Pulmonary artery endothelial cell (primary cell): Measurements from ENCODE around the gene EYS. TPM values are rescaled to one million over a fixed set of nuclear protein-coding genes. Genes with fewer than 3 reads are reported as not detected.

Source experiments
- DNase-seq: peaks from one replicate; pipeline ENCODE4 v3.0.0-alpha.2; 2011; ENCODE audit warnings: low read depth, low spot score
- total RNA-seq: library from RNA; depleted of rRNA; stranded (reverse); fragments of >200 nt; gene quantifications from 2 replicates; pipeline ENCODE4 v1.2.3, GENCODE V29; 2014

The EYS gene
- total RNA-seq, 1 donor from 2014 or later, result not detected

GRCh38 chr6:64665137-64665536 lies 1041.9 kb downstream of the EYS start:
- no peak for DNase-seq

DNA sequence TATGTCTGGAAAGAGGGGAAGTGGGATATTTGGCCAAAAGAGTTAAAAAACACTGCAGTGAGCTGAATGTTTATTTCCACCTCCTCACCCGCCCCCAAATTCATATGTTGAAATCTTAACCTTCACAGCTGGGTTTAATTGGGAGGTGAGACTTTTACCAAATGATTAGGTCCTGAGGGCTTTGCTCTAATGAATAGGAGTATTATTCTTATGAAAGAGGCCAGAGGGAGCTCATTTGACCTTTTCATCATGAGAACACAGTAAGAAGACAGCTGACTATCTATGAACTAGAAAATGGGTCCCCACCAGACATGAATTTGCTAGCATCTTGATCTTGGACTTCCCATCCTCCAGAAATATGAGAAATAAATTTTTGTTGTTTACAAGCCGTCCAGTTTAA lies 1042.5 kb downstream of the EYS start:
- no peak for DNase-seq

- DNase-seq, result no peak
Measured at GRCh38 chr6:64644024-64644423, 1063.0 kb downstream of the EYS start.

DNA sequence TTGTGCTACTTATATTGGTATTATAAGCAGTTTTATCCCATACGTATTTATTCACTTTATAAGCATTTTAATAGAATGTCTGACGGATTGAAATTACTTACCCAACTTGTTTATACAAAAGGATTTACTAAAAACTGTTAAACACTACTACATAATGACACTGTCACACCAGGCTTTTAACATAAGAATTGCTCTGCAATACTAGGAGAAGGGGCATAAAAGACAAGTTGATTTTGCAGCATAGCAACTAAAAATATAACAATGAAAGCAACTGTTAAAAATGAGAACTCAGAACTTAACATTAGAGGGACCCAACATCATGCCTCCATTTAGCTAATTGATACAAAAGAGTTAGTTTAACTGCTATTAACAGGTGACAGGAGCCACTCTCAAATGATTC lies 1076.1 kb downstream of the EYS start:
- no peak for DNase-seq

DNA sequence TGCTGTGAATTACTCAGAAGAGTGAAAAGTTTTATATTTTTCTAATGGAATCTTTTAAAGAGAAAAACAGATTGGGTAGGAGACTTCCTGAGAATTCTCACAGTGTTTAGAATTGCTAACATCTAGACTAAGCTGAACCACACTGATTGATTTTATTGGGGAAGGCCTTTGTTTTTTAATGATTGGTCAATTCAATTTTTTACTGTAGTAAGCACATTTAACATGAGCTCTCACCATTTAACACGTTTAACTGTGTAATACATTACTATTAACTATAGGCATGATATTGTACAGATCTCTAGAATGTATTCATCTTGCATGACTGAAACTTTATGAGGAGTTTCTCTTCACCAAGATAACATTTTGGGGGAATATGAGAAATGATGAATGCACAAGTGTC lies 1084.1 kb downstream of the EYS start:
- DNase-seq, result no peak

- DNase-seq, result no peak
Measured at GRCh38 chr6:64602993-64603392, 1104.0 kb downstream of the EYS start.

DNA sequence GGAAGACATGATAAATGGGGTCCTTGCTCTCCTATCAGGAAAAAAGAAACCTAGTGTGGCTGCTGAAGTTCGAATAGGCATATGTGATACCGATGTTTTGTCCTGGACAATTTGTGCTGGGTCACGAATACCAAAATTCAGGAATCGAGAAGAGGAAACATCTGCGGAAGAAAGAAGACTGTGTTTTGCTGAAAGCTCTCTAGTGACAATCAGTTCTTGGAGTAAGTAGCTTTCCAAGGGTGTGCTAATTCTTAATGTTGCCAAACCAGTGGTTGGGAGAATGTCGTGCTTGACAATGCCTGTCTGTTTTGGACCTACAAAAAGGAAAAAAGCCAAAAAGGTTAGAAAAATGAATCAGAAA lies 1115.4 kb downstream of the EYS start:
- no peak for DNase-seq

GRCh38 chr6:64590965-64591675 lies 1115.9 kb downstream of the EYS start:
- no peak for DNase-seq

GRCh38 chr6:64589961-64590360 lies 1117.1 kb downstream of the EYS start:
- no peak for DNase-seq

GRCh38 chr6:64580346-64580745 lies 1126.7 kb downstream of the EYS start:
- no peak for DNase-seq

GRCh38 chr6:64553249-64553786 lies 1153.7 kb downstream of the EYS start:
- no peak for DNase-seq

DNA sequence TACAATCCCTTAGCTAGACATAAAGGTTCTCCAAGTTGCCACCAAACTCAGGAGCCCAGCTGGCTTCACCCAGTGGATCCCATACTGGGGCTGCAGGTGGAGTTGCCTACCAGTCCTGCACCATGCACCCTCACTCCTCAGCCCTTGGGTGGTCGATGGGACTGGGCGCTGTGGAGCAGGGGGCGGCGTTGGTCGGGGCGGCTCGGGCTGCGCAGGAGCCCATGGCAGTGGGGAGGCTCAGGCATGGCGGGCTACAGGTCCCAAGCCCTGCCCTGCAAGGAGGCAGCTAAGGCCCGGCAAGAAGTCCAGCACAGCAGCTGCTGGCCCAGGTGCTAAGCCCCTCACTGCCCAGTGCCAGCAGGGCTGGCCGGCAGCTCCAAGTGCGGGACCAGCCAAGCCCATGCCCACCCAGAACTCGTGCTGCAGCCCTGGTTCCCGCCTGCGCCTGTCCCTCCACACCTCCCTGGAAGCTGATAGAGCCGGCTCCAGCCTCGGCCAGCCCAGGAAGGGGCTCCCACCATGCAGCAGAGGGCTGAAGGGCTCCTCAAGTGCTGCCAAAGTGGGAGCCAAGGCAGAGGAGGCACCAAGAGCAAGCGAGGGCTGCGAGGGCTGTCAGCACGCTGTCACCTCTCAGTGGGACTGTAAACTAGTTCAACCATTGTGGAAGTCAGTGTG lies 1159.3 kb downstream of the EYS start:
- DNase-seq, result no peak

- no peak for DNase-seq
Measured at GRCh38 chr6:64539917-64540316, 1167.1 kb downstream of the EYS start.

DNA sequence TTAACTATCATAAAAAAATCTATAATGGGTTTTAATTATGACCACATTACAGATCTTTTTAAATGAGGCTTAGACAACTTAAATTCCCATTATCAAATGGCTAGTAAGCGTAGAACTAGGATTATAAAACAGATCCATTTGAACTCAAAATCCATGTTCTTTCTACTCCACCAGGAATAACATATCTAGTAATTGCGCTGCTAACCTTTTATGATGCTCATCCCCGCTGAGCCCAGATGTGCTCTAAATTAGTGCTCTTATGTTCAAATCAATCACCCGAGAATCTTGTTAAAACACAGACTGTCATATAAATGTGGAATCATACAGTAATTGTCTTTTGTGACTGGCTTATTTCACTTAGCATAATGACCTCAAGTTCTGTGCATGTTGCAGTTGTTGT lies 1168.3 kb downstream of the EYS start:
- DNase-seq, result no peak

DNA sequence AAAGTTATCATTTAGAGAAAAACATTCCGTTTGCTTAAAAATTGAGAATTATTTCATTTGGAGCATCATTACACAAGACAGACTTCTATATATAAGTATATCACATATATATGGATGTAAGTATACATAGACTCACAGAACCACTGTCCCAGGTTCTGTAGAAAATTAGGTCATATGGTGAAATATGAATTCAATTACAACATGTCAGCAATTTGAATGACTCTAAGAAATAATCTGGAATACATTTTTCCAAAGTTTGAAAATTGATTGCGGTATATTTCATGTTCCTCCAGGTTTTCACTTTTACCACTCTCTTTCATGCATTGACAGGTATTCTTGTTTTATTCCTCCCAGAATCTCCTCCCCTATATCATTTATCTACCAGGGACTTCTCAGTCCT lies 1179.1 kb downstream of the EYS start:
- DNase-seq, result no peak

DNA sequence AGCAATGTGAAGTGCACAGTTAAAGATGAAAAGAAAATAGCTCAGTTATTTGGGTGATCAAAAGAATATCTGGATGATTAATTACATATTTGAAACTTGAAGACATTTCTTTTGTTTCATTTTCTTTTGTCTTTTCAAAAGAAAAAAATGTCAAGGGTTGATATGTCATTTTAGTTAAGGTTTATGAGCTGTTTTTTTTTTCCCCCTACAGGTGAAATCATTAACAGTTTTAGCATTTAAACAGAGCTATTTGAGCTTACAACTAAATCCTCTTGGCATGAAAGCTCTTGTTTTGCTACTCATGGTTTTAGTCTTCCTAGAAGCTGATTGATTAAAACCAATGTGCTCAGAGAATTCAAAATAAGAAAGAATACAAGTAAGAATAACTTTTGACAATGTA lies 1184.2 kb downstream of the EYS start:
- no peak for DNase-seq

GRCh38 chr6:64520050-64520449 lies 1187.0 kb downstream of the EYS start:
- DNase-seq, result no peak

- DNase-seq, result no peak
Measured at GRCh38 chr6:64516393-64516792, 1190.6 kb downstream of the EYS start.

DNA sequence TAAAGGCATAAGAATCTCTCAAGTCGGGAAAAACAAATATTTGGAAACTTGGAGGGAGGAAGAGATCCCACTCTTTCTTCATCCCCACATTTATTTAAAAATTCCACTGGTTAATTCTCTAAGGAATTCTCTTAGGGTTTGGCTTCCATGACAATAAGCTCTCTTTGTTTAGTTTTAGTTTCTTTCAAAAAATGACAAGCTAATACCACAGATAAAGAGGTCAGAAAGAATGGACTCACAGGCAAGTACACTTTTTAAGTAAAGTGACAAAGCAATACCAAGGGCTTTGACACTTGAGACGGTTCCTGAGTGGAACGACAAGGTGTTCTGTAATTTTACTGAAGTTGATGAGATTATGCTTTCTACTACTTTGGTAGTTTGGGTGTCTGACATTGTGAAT lies 1199.4 kb downstream of the EYS start:
- no peak for DNase-seq

- no peak for DNase-seq
Measured at GRCh38 chr6:64505312-64505711, 1201.7 kb downstream of the EYS start.

DNA sequence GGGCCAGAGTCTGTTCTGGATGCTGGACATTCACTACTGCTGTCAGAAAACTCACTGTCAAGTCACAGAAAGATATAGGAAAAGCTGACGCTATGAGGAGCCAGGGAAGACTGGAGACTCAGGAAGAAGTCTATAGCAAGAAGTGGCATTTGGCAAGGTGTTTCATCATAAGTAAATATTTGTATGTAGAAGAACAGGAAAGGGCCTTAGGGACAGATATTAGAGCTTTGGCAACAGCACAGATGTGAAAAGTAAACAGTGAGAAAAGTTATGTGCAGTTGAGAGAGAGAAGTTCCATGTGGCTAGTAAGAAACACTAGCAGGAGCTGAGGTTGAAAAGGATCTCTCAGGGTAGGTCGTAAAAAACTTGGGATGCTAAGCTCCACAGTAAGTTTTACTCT lies 1202.5 kb downstream of the EYS start:
- DNase-seq, result no peak

DNA sequence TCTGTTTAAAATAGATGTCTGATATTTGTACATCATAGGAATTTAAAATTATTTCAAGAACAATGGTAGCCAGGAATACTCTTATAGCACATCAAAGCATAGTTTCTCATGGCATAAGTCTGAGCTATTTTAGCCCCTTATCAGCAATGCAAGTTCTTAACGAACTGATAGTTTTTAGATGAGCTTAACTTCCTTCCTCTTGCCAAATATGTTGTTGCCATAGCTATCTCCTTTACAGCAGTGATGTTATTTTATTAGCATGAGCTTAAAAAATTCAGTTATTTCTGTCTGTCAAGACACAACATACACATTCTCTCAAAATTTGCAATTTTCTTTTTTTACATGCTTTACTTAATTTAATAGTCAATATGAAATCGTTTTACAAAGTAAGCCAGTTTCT lies 1204.2 kb downstream of the EYS start:
- DNase-seq, result no peak

DNA sequence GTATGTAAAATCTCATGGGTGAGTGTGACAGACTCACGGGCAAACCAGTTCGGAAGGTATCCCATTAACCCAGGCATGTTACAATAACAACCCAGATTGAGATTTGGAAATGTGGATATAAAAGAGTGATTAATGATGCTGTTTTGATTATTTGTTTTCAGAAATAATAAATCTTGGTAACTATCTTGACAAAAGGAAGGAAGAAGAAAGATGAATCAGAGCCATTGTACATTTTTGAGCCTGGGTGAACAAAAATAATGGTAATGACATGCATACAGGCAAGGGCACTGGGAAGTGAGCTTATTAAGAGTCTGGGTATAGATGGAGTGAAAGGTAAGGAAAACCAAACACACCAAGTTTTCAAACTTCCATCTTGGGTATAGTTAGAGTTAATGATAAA lies 1209.4 kb downstream of the EYS start:
- no peak for DNase-seq
